Ramos (cell line): ENCODE measurements around the gene STING1.

Source experiments
- in situ Hi-C: fragments of 300-500 bp; cut with MboI; formaldehyde crosslinking; loops from one replicate; pipeline ENCODE4 v1.14.3; 2022; ENCODE audit warnings: low sequenced_read_pairs; ENCODE audit not compliant: unreplicated experiment

STING1 gene

GRCh38 chr5:139472386-139473030, 10.1 kb downstream of the STING1 start:
- in situ Hi-C loops = no loop called here

- in situ Hi-C loops = no loop called here
These were observed 11.7 kb downstream of the STING1 start, which contains the start of gene SMIM33 for GRCh38 chr5:139470821-139471300. SMIM33 (plus strand) TSS chr5:139471004; CDS start chr5:139471122, 118 bp downstream.

- in situ Hi-C loops = no loop called here
These were observed 14.1 kb downstream of the STING1 start for GRCh38 chr5:139468421-139468931.

DNA sequence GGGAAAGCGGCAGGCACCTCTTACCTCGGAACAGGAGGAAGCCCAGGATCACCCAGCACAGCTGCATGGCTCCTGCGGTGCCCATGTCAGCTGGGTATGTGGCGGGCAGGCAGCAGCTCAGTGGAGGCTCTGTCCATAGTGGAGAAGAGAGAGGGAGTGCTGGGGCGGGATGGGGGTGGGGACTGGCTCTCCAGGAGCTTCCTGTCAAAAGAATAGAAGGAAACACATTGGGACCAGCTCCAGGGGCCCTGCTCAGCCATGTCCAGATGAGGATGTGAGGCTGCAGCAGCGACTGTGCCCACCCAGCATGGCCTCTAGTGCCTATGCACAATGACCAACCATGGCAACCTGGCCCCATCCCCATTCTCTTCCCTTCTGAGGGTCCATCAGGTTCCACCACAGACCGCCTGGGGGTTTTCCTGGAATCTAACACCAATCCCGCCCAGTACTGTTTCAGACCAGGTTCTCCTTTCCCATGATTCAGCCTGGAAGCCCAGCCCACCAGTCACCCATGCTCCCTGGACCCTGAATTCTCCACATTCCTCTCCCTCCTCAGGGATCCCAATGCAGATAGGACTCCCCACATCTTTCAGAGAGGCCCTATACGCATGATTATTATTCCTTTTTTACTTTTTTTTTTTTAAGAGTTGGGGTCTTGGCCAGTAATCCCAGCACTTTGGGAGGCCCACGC, 19.8 kb downstream of the STING1 start, which contains the start of gene ECSCR:
Gene ECSCR (minus strand): TSS at position 158 of the 691 bp plus-strand sequence. CDS start 73 bp downstream, at position 85.
- in situ Hi-C loops = no loop called here

GRCh38 chr5:139461698-139462097, 20.9 kb downstream of the STING1 start:
- in situ Hi-C loops = no loop called here

DNA sequence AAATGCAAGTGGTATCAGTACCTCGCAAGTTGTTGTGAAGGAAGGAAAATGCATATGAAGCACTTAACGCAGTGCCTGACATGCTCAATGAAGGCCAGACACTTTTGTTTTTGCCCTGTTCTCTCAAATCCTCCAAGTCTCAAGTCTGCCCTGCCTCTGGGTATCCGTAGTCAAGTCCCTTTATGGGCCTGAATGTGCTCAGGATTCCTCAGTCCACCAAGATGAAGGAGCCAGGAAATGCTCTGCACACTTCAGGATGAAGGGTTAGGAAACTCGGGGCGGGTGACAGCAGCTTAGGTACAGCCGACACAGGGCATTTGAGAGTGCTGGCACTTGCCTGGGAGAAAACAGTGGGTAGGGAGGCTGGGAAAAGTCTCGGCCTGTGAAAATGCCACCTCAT, 21.4 kb downstream of the STING1 start:
- in situ Hi-C loops = no loop called here

DNA sequence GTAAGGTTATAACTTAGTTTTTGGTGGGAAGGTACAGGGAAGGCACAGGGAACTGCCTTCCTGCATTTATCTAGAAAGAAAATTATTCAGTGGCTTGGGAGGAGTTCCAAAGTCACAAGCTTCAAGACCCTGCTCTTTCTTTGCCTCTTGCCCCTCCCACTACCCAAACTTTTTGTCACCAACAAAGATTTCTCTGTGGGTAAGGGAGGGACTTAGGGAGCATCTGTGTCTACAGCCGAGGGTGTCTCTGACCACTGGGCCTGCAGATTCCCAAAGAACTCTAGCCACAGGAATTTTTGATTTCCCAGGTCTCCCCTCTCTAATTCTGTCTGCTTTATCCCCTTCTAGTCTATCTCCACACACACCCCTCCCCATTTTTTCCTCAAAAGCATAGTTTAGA, 22.1 kb downstream of the STING1 start:
- in situ Hi-C loops = no loop called here

- in situ Hi-C loops = no loop called here
These were observed 23.1 kb downstream of the STING1 start for GRCh38 chr5:139459451-139459934.

- in situ Hi-C loops = no loop called here
These were observed 23.8 kb downstream of the STING1 start for GRCh38 chr5:139458580-139459407.

- in situ Hi-C loops = no loop called here
These were observed 24.8 kb downstream of the STING1 start for GRCh38 chr5:139457653-139458306.

GRCh38 chr5:139457241-139457640, 25.3 kb downstream of the STING1 start:
- in situ Hi-C loops = no loop called here

DNA sequence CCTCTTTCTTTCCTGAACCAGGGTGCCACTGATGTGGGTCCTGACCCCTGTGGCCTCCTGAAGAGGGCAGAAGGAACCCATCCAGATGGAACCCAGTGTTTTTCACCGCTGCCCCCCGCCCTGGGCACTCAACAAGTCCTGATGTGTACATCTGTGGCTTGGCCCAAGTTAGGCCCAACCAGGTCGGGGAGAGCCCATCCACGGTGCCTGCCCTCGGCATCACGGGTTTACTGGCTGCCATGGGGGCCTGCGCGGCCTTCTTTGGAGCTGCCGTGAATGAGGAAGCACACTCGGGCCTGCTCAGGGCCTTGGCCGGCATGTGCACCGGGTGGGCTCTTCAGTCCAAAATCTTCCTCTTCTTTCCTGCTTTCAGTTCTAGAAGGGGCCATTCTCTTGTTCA, 25.8 kb downstream of the STING1 start:
- in situ Hi-C loops = no loop called here

- in situ Hi-C loops = no loop called here
These were observed 27.8 kb downstream of the STING1 start for GRCh38 chr5:139454568-139455290.

- in situ Hi-C loops = no loop called here
These were observed 28.6 kb downstream of the STING1 start for GRCh38 chr5:139453683-139454567.

DNA sequence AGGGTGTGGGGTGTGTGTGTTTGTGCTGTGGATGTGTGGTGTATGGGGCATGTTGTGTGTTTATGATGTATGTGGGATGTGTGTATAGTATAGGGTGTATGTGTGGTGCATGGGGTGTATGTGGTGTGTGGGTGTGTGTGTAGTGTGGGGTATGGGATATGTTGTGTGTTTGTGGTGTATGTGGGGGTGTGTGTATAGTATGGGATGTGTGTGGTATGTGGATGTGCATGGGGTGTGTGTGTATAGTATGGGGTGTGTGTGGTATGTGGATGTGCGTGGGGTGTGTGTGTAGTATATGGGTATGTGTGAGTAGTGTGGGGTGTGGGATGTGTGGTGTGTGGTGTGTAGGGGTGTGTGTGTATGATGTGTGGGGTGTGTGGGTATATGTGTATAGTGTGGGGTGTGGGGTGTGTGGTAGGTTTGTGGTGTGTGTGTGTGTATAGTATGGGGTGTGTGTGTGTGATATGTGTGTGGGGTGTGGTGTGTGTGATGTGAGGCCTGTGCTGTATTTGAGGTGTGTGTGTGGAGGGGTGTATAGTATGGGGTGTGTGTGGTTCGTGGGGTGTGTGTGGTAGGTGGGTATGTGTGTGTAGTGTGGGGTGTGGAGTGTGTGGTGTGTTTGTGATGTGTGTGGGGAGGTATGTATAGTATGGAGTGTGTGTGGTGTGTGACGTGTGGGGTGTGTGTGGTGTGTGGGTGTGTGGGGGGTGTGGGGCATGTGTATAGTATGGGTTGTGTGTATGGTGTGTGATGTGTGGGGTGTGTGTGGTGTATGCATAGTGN, 30.5 kb downstream of the STING1 start:
- in situ Hi-C loops = no loop called here

GRCh38 chr5:139451176-139451575, 31.4 kb downstream of the STING1 start:
- in situ Hi-C loops = no loop called here

DNA sequence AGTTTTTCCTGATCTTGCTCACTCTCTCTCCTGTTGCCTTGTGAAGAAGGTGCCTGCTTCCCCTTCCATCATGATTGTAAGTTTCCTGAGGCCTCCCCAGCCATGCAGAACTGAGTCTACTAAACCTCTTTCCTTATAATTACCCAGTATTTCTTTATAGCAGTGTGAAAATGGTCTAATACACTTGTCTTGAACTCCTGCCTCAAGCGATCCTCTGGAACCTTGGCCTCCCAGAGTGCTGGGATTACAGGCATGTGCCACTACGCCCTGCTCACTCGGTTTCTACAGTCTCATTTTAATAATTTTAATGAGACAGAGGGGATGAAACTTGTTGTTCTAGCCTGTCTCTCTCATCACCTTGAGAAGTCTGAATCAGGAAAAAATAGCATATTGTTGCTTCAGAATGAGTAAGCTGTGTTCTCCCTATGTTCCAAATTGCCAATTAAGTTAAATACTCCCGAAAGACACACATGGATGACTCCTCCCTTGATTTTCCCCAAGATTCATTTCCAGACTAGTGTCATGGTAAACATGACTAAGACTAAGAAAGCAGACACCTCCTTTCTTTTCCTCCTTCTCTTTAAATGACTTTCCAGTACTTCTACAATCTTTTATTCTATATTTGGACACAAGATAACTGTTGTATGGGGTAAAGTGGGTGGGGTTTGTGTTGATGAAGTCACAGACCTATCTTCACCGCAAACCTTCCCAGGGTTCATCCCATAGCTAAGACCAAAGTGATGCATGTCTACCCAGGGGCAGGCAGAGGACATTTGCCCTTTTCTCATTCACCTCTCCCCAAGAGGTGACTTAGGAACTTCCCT, 35.4 kb downstream of the STING1 start:
- in situ Hi-C loops = no loop called here
